Frontal cortex (tissue), 4 donors: ENCODE measurements around the gene ADGRE1. TPM values are rescaled to one million over a fixed set of nuclear protein-coding genes. Genes with fewer than 3 reads are reported as not detected.

Source experiments
- DNase-seq, 2 donors: peaks; one replicate each; pipeline ENCODE4 v3.0.0; 2012; ENCODE audit warnings: low spot score in 2 of 2
- FAIRE-seq: peaks from 2 replicates; lab custom pipeline; 2012; peaks lifted over from hg19 to GRCh38; lab: Jason Lieb, UNC
- total RNA-seq: library from RNA; depleted of rRNA; stranded (reverse); fragments of >200 nt; gene quantifications from one replicate; pipeline ENCODE4 v1.2.3, GENCODE V29; 2014
- donor health status: control.
- donor health status: control.
- donor health status: control.

The ADGRE1 gene
- total RNA-seq, 1 donor from 2014 or later, result not detected

DNA sequence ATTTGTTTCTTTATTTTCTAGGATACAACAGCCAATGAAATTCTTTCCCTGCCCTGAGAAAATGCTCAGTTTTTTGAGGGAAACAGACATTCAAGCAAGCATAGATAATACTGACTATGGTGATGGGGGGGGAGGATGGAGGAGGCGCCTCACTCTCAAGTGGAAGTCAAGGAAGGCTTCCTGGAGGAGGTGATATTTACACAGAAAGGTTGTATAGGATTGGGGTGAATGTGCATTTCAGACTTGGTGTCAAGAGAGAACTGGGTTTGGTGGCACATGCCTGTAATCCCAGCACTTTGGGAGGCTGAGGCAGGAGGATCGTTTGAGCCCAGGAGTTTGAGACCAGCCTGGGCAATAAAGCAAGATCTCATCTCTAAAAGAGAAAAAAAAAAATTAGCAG is 12.2 kb upstream of the ADGRE1 start:
- FAIRE-seq, result no peak
- DNase-seq, result no peak

DNA sequence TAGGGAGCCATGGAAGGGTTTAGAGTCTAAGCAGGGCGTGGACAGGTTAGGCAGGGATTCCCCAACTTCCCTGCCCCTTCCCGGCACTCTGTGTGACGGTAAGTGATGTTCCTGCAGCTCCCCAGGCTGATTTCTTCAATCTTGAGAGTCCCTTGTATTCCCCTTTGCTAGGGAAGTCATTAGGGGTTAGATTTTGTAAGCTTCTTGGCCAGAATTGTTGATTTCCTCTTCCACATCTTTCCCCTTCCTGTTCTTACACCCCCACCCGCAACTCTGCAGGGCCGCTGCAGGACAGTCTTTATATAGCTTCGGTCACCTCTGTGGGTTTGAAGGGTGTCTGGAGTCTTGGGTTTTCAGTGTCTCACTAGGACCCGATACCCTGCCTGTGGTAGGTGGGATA is 10.6 kb upstream of the ADGRE1 start:
- DNase-seq, result no peak

DNA sequence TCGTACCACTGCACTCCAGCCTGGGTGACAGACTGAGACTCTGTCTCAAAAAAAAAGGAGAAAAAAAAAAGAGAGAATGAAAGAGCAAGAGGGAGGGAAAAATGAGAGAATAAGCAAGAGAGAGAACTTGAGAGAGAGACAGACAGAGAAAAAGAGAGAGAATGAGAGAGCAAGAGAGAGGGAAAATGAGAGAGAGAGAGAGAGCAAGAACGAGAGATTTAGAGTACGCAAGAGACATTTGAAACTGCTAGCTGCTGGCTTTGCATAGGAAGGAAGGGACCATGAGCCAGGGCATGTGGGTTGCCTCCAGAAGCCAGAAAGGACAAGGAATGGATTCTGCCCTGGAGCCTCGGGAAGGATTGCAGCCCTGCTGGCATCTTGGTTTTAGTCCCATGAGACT is 9.6 kb upstream of the ADGRE1 start:
- no peak for FAIRE-seq
- DNase-seq, result no peak

More for the DNA sequence above, 10.6 kb upstream of the ADGRE1 start:
- FAIRE-seq, result no peak

DNA sequence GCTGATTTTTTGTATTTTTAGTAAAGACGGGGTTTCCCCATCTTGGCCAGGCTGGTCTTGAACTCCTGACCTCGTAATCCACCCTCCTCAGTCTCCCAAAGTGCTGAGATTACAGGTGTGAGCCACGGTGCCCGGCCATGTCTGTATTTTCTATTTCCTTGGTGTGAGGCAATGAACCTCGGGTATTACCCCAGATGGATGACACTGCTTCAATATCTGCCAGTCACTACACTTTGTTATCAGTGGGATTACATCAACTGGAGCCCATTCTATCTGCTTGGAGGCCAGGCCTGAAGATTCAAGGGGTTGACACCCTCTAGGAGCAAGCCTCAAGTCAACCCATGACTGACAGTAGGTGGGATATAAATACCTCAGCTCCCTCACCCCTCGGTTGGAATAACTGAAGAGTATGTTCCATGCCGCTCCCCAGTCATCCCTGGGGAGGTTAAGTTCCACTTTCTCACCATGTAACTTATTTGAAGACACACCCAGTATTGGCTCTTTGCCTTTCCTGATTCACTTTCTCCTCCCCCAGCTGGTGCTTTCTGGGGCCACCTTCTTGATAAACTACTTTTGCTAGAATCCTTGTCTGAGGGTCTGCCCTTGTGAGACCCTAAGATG is 992 bp upstream of the ADGRE1 start:
- DNase-seq (no peak), FAIRE-seq (no peak)

DNA sequence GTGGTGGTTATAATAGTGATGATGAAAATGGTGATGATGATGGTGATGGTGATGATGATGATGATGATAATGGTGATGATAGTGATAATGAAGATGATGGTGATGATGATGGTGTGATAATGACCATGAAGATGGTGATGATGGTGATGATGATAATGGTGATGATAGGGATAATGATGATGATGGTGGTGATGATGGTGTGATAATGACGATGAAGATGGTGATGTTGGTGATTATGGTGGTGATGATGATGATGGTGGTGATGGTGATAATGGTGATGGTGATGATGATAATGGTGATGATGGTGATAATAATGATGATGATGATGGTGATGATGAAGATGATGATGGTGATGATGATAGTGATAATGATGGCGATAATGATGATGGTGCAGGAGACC is 1.6 kb downstream of the ADGRE1 start:
- FAIRE-seq, result no peak
- no peak for DNase-seq

DNA sequence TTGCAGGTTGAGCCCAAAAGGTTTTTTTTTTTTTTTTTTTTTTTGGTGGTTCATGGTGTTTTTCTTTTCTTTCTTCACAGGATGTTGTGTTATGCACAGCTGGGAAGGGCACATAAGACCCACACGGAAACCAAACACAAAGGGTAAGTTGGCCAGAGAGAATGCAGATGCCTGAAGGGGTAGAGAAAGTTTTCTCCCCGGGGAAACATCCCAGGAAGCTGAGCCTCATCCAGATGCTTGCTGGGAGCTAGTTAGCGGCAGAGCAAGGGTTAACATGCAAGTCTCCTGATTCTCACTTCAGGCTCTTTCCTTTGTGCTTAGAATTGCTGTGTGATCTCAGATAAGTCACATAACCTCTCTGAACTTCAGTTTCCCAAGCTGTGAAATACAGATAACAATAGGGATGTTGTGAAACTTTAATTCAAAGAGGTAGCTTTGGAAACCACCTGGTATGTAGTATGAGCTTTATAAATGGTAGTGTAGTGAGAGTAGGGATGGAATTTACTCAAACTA is 3.1 kb downstream of the ADGRE1 start:
- no peak for FAIRE-seq
- DNase-seq, result no peak

DNA sequence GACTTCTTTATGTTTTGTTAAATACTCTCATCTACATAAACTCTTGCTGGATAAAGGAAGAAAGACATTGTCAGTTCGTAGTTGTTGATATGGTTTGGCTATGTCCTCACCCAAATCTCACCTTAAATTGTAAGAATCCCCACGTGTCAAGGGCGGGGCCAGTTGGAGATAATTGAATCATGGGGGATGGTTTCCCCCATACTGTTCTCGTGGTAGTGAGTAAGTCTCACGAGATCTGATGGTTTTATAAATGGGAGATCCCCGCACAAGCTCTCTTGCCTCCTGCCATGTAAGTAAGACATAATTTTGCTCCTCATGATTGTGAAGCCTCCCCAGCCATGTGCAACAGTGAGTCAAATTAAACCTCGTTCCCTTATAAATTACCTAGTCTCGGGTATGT is 3.6 kb downstream of the ADGRE1 start:
- DNase-seq (no peak), FAIRE-seq (no peak)

DNA sequence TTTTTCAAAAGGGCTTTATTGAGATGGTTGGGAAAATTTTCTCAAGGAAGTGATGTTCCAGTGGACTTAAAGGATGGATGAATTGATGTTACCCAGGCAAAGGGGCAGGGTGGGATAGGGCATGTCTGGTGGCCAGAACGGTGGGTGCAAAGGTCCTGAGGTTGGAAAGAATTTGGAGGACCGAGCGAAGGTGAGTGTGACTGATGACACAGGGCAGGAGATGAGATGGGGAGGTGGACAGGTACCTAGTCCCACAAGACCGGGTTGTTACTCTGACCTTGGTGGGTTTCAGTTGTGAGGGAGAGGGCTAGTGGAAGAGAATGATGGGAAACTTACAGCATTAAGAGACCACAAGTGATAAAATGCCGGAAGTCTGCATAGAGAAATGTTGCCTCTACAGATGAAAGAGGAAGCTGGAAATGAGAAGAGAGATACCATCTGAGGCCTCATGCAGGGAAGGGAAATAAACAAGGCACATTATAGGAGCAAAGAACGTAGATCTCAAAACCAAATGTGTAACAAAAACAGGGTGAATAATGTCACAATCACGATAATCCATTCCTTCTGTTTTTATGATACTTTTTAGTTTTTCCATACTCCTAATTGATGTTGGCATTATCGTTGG is 4.5 kb downstream of the ADGRE1 start:
- DNase-seq (peak in 1 of 2 donors; percentile 14), FAIRE-seq (no peak)

DNA sequence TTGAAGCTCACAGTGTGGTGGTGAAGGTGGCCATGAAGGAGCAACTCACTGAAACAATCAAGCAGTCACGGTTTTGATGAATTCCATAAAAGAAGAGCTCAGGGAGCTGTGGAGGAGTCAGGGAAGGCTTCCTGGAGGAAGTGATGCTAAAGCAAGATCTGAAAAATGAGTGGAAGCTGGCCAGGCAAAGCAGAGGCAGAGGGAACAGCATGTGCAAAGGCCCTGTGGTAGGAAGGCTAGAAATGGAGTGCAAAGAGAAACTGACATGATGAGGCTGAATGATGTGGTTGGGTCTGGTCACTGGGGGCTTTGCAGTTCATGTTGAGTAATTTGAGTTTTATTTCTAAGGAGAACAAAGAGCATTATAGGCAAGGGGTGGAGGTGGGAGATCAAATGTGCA is 6.9 kb downstream of the ADGRE1 start:
- FAIRE-seq, result no peak
- DNase-seq, result no peak

DNA sequence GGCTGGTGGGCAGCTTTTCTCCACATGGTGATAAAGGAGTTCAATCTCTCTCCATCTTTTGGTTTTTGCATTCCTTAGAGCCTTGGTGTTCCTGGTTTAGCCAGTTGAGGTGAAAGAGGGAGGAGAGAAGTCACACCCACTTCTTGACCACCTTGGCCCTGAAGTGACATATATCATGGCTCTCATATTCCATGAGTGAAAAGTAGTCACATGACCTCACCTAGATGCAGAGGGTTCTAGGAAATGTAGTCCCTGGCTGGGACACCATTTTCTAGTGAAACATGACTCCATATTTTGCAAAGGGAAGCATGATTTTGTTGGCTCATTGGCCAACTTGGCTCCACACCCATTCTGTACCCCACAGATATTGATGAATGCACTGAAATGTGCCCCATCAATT is 16.1 kb downstream of the ADGRE1 start:
- no peak for FAIRE-seq
- no peak for DNase-seq

DNA sequence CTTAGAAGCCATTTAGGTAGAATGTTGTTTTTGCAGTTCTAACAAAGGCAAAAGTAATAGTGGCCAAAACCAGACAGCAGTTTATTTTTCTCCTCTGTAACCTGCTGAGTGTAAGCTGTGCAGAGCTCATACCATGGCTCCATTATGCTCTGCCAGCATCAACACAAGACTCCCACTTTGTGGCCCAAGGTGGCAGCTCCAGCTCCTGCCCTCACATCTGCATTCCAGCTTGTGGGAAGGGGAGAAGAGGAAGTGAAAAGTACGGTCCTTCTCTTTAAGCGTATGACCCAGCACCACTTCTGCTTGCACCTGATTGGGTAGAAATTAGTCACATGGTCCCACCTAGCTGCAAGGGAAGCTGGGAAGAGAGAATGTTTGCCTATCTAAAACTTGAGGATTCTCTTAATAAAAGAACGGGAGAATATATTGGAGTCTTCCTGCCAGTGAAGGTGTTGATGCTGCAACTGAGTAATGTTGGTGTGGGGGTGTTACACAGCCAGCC is 19.2 kb downstream of the ADGRE1 start:
- DNase-seq (no peak), FAIRE-seq (no peak)

DNA sequence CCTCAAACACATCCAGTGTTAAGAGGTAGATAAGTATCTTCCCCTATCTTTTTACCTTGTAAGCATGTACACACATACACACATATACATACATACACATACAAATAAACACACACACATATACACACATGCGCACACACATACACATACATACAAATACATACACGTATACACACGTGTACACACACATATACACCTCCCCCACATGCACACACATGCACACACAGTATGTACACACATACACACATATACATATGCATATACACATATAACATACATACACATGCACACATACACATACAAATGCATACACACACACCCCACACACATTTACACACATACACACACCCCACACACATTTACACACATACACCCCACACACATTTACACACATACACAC is 24.1 kb downstream of the ADGRE1 start:
- DNase-seq, result no peak
- FAIRE-seq, result no peak

DNA sequence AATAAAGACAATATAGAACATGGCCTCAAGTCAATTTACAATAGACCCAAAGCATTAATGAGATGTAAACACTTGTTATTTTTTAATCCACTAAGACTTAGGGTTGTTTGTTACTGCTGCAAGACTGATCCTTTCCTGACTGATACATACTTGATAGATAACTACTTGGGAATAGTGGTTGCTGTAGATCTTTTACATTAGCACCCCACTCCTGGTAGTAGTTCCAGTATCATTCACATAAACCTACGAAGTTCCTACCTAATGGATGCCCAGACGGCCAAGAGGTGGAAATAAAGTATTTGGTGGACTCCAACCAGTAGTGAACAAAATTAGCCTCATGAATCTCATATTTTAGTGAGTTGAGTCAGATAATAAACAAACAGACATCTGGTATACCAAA is 26.9 kb downstream of the ADGRE1 start:
- DNase-seq (no peak), FAIRE-seq (no peak)

DNA sequence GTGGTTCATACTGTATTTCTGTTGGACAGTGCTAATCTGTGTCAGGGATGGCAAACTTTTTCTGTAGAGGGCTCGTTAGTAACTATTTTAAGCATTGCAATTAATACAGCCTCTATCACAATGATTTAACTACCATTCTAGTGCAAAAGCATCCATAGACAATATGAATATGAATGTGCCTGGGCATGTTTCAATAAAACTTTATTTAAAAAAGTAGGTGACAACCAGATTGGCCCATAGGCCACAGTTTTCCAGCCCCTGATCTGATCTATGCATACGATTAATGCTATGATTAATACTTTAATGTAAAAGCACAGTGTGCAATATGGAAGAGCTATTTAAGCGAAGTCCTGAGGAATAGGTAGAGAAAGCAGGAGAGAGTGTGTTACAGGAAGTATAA is 29.6 kb downstream of the ADGRE1 start:
- FAIRE-seq, result no peak

DNA sequence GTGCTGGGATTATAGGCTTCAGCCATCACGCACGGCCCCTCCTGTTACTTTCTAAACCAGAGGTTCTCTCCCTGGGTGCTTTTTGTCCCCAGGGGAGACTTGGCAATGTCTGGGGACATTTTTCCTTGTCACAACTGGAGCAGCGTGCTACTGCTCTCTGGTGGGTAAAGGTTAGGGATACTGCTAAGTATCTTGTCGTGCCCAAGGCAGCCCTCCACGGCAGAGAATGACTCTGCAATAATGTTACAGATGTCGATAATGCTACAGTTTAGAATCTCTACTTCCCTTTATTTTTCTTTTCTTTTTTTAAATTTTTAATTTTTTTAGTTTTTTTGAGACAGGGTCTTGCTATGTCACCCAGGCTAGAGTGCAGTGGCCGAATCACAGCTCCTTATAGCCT is 38.0 kb downstream of the ADGRE1 start:
- no peak for FAIRE-seq
- DNase-seq, result no peak

More for the DNA sequence above, 29.6 kb downstream of the ADGRE1 start:
- DNase-seq, result no peak

DNA sequence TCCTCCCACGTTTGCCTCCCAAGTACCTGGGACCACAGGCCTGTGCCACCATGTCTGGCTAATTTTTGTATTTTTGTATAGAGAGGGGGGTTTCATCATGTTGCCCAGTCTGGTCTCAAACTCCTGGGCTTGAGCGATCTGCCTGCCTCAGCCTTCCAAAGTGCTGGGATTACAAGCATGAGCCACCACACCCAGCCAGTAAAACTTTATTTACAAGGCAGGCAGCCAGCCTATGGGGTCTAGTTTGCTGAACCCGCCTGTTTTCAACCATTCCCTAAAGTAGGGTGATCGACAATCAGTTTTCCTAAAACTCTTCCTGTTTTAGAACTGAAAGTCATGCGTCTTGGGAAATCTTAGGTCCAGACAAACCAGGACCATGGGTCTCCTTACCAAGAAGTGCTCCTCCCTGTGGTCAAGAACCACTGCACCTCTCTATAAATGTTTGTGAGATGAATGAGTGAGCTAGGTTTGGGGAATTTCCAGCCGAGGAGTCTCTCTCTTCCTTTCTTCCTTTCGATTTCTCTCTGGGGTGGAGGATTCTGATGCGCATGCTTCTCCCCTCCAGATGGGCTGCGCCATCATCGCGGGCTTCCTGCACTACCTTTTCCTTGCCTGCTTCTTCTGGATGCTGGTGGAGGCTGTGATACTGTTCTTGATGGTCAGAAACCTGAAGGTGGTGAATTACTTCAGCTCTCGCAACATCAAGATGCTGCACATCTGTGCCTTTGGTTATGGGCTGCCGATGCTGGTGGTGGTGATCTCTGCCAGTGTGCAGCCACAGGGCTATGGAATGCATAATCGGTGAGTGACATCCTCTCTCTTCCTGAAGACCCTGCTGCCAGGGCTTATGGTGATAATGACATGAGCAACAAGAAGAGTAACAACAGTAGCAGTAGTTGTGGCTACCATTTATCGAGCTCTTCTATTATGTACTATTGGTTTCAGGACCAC is 38.7 kb downstream of the ADGRE1 start:
- FAIRE-seq, result no peak
- no peak for DNase-seq

DNA sequence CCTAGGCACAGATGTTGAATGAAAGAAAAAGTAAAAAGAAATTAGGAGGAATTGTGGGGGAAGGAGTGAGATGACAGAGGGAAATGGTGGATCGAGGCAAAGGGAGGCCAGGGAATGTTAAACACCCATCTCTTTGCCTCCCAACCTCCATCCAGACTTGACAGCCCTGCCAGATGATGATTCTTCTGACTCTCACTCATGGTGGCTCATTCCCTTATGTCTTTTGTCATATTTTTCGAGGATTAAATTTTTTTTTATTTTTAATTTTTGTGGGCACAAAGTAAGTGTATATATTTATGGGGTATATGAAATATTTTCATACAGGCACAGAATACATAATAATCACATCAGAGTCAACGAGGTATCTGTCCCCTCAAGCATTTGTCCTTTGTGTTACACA is 42.8 kb downstream of the ADGRE1 start:
- DNase-seq, result no peak
- no peak for FAIRE-seq

DNA sequence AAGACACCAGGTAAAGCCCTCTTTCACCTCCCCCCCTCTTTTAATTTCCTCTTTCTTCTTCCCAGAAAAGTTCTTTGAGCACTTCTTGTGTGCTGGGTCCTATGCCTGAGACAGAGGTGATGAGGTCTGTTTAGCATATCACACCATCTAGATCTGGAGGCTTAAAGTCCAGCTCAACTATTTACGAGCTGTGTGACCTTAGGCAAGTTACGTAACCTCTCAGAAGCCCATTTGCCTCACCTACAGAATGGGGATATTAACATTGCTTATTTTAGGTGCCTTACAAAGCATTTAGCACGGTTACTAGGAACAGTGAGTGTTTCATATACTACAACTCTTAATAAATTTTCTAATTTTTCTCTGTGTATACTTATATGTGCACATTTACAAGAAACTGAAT is 47.7 kb downstream of the ADGRE1 start:
- DNase-seq (no peak), FAIRE-seq (no peak)

DNA sequence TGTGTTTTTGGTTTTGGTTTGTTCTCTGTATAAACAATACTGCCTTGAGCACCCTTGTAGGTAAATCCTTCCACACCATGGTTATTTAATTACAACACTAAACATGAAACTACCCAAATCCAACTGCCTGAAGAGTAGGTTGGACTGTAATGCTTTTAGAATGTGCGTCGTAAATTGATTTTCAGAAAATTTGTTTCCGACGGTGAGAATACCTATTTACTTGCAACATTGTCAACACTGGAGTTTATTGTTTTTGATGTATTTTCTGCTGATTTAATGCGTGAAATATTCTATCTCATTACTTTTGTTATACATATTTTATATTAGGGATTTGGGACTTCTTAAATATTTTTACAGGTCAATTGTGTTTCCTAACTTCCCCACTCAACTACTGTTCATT is 48.2 kb downstream of the ADGRE1 start:
- DNase-seq (no peak), FAIRE-seq (no peak)

DNA sequence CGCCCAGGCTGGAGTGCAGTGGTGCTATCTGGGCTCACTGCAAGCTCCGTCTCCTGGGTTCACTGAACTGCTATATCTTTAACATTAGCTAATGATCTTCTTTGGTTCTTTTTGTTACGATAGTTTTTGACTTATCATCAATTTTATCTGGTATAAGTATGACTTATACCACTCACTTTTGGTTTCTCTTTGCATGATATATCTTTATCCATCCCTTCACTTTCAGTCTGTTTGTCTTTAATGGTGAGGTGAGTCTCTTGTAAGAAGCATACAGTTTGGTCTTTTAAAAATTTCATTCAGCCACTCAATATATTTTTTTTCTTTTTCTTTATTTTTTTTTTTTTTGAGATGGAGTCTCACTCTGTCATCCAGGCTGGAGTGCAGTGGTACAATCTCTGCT is 58.4 kb downstream of the ADGRE1 start:
- FAIRE-seq (no peak), DNase-seq (no peak)

DNA sequence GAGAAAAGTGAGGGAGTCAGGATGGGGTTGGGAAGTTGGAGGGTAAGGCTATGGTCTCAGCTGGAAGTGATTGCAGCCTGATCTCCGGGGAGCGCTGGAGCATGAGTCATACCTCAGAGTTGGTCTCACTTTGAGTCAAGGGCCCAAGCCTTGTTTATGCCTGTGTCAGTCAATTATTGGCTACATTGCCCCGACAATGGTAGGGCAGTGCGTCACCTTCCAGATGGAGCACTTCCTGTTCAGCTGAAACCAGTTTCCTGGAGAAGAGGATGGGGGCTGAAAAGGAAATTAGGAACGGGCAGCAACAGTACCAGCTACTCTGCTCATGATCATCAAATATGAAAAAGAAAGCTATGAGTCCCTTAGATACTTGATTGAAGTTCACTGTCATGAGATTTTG is 60.4 kb downstream of the ADGRE1 start:
- FAIRE-seq, result no peak

More for the DNA sequence above, 60.4 kb downstream of the ADGRE1 start:
- no peak for DNase-seq
